Activated CD8-positive, alpha-beta memory T cell treated with anti-CD3 and anti-CD28 coated beads for 24 hours (primary cell): Measurements from ENCODE around the gene CLDN14.
A peak's percentile ranks its signal among the peaks of the same experiment; 100 is the strongest.

Experiments
- DNase-seq: peaks from one replicate; pipeline ENCODE4 v3.0.0-alpha.2; 2020

The CLDN14 gene

DNA sequence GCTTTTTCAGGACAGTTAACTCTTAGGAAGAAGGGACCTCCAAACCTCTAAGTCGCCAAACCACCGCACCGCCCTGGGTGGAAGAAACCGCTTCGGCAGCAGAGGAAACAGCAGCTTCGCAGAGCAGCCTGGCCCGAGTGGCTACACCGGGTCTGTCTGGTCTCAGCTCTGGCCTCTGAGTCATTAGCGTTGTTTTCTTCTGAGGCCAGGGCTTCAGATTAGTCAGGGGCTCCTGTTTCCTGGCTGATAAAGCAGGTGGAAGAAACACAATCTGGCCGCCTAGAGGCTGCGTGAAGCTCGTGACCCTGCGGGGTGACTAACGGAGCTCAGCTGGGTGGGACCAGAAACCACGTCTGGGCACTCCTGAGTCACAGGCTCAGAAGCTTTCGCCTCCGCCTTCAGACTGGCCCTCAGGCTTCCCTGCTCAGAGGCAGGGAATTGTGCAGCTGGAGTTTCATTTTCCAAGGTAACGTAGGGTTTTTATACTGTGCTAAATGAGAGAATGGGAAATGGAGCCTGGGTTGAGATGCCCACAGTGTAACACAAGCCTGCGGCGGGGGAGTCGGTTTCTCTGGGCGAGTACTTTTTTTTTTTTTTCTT is 49.9 kb downstream of the CLDN14 start:
- DNase-seq, result peak; percentile 85

DNA sequence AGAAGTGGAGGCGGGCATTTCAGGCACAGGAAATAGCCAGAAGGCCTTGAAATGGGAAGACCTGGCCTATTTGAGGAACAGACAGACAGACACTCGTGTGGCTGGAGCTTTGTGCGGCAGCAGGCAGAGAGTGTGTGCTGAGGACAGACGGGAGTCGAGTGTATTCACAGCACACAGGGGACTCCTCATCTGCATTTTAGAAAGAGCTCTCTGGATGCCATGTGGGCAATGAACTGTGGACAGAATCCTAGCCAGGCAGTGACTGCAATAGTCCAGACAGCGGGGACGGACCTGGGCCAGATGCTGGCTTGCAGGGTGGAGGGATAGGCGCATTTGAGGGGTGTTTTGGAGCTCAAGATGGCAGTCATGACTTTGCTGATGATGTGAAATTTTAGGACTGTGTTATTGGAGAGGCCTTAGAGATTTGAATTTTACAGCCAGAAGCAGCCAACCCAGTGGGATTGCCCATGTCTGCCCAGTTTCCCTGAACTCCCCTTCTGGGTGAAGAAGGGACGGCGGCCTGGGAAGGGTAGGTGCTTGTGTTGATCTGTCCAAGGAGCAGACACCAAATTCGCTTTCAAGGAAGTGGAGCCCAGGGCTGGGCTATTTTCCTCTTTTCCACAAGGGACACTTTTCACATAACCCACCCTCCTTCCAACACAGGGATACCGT is 51.0 kb downstream of the CLDN14 start:
- DNase-seq, result no peak

DNA sequence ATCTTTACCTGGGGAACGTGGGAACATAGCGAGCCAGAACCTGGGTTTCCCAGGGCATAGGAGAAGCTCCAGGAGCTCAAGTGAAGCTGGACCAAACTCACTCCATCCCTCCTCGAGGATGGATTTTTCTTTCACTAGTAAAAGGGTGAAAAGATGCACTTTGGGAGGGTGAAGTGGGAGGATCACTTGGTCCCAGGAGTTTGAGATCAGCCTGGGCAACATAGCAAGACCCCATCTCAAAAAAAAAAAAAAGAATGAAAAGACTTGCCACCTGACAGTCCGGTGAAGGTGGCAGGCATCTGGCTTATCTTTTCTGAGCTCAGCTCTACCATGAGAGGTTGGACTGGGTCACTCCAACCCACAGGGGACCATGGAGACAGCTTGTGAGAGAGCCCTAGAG is 52.4 kb downstream of the CLDN14 start:
- DNase-seq, result no peak

DNA sequence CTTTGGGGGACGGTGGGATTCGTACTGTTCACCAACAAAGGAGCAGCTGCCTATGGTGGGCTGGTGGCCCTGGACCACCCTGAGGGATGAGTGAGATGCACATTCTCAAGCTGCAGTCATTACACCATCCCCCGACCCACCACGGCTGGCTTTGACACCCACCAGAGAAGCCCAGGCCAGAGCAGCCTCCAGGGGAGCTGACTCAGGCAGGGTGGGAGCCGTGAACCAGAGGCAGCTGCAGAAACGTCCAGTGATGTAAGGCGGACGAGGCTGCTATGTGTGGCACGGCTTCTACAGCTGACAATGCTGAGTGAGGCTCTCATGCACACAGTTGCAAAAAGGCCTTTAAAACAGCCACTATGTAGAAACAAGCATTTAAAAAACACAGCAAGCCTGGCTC is 54.6 kb downstream of the CLDN14 start:
- no peak for DNase-seq

DNA sequence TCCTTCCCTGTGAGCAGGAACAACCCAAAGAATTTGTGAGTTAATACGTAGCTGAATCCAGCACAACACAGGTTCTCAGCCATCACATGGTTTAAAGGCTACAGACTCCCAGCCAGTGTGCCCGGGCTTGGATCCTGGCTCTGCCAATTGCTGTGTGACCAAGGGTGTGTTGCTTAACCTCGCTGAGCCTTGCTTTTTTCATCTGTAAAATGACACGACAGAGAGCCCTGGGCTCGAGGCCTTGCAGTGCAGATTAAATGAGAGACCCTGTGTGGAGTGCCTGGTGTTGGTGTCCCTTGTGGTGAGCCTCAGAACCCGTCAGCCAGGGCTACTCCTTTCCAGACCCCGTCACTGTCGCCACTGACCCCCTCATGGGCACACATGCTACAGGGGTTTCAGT is 55.3 kb downstream of the CLDN14 start:
- no peak for DNase-seq

DNA sequence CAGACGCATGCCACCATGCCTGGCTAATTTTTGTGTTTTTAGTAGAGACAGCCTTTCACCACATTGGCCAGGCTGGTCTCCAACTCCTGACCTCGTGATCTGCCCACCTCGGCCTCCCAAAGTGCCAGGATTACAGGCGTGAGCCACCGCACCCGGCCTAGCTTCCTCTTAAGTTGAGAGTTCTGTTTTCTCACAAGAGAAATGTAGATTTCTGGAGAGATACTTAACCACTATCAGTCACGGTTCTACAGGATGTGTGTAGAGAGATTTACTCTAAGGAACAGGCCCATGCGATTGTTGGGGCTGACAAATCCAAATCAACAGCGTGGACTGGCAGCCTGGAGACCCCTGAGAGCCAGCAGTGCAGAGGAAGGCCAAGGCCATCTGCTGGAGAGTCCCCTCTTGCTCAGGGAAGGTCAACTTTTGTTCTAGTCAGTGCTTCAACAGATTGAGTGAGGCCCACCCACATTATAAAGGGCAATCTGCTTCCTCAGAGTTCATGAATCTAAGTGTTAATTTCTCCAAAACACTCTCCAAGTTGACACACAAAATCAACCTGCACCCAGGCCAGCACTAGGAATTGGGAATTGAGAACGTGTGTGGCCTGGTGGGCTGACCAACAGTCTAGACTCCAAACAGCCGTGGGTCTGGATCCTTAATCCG is 56.0 kb downstream of the CLDN14 start:
- no peak for DNase-seq

DNA sequence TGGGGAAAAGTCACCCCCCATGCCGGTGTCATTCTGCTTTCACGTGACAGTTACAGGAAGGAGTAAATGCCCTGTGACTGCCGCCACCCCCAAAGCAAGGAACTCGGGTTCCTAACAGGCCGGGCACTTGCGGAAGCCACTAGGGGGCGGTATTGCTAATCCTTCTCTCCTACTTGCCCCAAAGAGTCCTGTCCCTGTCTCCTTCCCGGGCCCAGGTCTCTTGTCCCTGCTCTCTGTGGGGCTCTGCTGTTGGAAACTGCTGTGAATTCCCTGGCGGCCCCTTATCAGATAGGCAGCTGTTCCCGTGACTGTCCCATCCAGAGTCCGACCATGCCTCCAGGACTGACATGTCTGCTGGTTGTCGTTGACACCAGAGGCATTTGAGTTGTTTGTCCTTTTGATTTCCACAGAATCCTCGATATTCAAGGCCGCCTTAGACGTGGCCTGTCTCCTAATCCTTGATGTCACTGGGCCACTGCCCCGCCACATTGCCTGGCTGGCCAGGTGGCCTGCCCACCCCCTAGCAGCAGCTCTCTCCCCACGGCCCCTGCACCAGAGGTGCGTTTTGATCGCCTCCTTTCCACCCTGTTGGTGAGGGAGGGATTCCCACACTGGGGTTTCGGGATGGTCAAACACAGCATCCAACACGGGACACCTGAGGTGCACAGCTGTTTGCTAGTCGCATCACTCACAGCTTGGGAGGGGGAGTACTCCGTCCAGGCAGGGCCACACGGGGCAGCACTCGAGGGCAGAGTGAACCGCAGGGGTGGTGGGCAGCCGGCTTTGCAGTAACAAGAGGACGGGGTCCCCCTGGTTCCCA is 57.4 kb downstream of the CLDN14 start:
- DNase-seq, result peak; percentile 61

DNA sequence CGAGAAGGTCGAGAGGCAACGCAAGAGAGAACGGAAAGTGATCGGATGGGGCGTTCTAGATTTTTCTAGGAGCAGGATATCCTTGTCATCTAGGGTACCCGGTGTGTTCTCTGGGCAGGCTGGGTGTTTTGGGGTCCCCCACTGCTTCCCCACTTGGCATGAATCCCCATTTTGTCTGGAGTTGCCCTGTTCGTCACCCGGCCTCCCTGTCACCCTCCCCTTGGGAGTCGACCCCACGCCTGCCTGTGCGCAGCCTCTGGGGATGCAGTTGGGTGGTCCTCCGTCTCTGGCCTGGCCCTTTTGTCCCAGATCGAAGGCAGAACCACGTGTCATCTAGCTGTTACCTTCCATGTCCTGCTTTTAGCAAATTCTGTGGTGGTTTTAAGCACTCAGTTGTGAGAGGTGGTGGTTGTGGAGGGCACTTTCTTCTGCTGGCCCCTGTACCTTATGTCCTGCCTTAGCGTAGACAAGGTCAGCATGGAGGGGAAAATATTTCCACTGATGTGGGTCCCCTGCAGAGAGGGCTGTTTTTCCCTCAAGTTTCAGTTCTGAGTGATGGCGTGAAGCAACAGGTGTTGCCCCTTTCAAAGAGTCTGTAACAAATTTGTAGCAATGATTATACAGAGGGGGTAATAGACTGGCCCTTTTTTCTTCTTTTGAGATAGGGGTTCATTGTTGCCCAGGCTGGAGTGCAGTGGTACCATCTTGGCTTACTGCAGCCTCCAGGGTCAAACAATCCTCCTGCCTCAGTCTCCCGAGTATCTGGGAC is 59.2 kb downstream of the CLDN14 start:
- no peak for DNase-seq

DNA sequence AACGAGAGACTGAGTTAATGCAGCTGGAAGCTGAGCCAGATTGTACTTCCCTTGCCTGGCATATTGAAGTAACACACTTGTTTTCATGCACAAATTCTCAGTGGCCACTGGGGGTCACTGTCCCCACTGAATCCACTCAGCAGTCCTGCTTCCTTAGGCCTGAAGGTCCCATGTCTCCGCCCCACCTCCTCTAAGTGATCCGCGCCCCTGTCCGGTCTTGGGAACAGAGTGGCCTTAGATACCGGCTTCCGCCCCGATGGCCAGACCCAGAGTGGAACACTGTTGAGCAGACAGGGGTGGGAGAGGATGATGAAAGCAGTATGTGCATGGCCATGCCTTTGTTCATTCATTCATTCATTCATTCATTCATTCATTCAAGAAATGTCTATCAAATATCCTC is 59.9 kb downstream of the CLDN14 start:
- DNase-seq, result peak; percentile 71

DNA sequence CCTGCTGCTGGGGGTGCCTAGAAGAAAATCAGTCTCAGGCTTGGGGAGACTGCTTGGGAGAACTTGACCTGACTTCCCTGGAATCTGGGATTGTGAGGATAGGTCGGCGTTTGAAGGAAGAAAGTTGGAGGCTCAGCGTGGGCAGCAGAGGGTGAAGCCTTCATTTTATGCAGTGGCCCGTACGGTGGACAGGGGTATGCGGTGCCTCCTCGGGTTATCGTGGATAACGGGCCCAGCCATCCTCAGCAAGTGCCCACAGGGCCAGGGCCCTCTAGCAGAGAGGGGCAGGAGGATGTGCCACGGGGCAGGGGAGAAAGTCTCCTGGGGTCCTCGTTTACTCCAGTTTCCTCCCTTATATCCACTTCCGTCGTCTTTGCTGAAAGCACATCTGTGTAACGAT is 60.7 kb downstream of the CLDN14 start:
- DNase-seq, result no peak

DNA sequence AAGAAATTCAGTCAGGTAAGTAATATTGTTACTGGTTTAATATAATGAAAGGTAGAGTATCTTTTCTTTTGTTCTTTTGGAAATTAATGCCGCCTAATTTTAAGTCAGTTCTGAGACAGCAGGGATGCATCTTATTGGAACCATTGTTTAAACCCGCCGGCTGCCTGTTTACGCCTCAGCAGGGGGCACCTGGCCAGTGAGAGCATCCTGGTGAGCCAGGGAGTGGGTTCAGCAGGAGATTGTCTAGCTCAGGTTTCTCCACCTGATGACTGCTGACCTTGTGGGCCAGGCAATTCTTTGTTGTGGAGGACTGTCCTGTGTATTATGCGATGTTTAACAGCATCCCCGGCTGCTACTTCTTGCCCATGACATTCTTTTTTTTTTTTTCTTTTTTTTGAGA is 64.5 kb downstream of the CLDN14 start:
- no peak for DNase-seq

DNA sequence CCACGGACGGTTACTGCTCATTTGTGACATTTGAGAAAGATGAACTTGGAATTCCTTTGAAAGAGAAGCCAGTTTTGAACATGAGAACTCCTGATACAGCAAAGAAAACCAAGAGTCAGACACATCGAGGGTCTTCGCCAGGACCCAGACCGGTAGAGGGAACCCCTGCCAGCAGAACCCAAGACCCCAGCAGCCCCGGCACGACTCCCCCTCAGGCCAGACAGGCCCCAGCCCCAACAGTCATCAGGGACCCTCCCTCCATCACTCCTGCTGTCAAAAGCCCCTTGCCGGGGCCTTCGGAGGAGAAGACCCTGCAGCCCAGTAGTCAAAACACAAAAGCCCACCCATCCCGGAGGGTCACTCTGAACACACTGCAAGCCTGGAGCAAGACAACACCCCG is 67.0 kb downstream of the CLDN14 start:
- no peak for DNase-seq

DNA sequence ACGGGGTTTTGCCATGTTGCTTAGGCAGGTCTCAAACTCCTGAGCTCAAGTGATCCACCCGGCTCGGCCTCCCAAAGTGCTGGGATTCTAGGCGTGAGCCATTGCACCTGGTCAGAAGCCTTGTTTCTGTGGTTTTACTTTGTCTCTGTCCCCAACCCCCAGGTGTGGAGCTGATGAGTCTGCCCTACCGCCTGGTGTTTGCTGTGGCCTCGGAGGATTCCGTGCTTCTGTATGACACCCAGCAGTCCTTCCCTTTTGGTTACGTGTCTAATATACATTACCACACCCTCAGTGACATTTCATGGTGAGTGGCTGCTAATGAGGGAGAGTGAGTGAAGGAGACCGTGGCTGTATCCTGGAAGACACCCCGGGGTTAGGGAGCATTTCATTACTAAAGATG is 68.6 kb downstream of the CLDN14 start:
- DNase-seq, result no peak
